Measurements from ENCODE around the gene CRLF2.
"Not testable (repeated sequence)": the region's sequence is repeated elsewhere in the genome, so short reads cannot be mapped to it uniquely, and the experiment has no call there.

Gene CRLF2

DNA sequence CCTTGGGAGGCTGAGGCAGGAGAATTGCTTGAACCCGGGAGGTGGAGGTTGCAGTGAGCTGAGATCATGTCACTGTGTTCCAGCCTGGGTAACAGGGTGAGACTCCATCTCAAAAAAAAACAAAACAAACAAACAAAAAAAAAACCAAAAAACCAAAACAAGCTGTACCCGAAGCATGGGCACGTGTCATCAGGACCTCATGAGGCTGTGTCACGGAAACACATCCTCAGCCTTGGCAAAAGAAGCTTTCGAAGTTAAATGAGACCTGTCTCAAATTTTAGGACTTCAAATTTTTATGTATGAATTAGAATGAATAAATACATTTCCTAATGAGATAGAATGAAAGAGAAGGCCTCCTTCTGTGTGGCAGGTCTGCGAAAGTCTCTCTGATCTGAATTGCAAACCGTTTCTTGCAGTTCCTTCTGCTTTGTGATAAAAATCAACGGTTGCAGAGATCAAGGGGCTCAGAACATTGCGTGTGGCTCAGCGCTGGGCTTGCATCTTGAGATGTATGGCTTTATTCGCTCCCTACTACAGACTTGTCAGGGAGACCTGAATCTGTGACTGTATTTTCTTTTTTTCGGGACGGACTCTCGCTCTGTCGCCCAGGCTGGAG lies 19.5 kb upstream of the CRLF2 start:
- no peaks in the 10 kb centered on the region for H3K36me3 ChIP-seq (ENCODE audit: insufficient read depth, low read length)
- H3K4me2 ChIP-seq (ENCODE audit: low read length): no peak overlapping the region
- H3K4me3 ChIP-seq (ENCODE audit: low read length): no peak overlapping the region
- no peaks in the 10 kb centered on the region for H3K27me3 ChIP-seq (ENCODE audit: control insufficient read depth, insufficient read depth, low read length)
- H3K9me3 ChIP-seq (replicated peaks; ENCODE audit: low read length): no peaks in the 10 kb centered on the region
- no peaks in the 10 kb centered on the region for H3K4me1 ChIP-seq (ENCODE audit: control insufficient read depth, insufficient read depth, low read length)
- H3K9ac ChIP-seq (ENCODE audit: low read depth, low read length): no peak overlapping the region

DNA sequence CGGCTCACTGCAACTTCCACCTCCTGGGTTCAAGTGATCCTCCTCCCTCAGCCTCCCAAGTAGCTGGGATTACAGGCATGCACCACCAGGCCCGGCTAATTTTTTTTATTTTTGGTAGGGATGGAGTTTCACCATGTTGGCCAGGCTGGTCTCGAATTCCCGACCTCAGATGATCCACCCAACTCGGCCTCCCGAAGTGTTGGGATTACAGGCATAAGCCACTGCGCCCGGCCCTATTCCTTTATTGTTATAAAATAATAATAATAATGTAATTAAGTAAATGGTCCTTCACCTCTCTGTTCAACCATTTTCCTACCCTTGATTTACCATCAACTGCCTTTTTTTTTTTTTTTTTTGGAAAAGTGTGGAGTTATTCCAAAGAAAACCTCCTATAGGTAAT lies 15.7 kb upstream of the CRLF2 start:
- not testable (repeated sequence) for H3K4me3 ChIP-seq (ENCODE audit: low read length); H3K4me1 ChIP-seq (ENCODE audit: control insufficient read depth, insufficient read depth, low read length); H3K9ac ChIP-seq (ENCODE audit: low read depth, low read length); H3K9me3 ChIP-seq (replicated peaks; ENCODE audit: low read length); H3K4me2 ChIP-seq (ENCODE audit: low read length); H3K36me3 ChIP-seq (ENCODE audit: insufficient read depth, low read length); H3K27me3 ChIP-seq (ENCODE audit: control insufficient read depth, insufficient read depth, low read length)

DNA sequence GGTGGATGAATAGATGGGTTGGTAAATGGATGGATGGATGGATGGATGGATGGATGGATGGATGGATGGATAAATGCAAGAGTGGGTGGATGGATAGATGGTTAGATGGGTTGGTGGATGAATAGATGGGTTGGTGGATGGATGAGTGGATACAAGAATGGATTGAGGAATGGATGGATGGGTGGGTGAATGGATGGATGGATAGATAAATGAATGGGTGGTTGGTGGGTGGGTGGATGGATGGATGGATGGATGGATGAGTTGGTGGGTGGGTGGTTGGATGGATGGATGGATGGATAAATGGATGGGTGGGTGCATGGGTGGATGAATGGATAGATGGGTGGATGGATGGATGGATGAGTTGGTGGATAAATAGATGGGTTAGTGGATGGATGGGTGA lies 13.8 kb upstream of the CRLF2 start:
- Histone ChIP-seq H3K9me3 (replicated peaks; ENCODE audit: low read length) (peaks cover 9% of the 10 kb centered on the region), H3K9ac (ENCODE audit: low read depth, low read length) (no peak overlapping the region)

DNA sequence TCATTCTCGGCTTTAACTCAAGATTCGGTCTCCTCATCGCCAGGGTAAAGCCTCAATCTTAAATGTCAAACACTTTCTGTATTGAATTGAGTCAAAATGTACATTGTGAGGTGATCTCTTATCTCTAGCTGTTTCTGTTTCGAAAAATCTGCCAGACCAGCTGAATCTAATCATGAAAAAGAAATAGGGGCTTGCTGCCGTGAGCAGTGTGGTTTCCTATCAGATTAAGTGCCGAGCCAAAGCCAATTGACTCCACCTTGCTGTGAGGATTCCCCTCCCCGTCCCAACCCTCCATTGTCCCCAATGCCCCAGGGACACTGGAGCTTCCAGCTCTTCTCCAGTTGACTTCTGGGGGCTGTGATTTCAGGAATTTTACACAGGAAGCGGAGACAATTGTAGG lies 12.5 kb upstream of the CRLF2 start:
- no peak overlapping the region for H3K9ac ChIP-seq (ENCODE audit: low read depth, low read length)
- H3K4me2 ChIP-seq (ENCODE audit: low read length): no peak overlapping the region
- H3K4me1 ChIP-seq (ENCODE audit: control insufficient read depth, insufficient read depth, low read length): no peaks in the 10 kb centered on the region
- no peak overlapping the region for H3K4me3 ChIP-seq (ENCODE audit: low read length)
- H3K36me3 ChIP-seq (ENCODE audit: insufficient read depth, low read length): no peaks in the 10 kb centered on the region
- H3K9me3 ChIP-seq (replicated peaks; ENCODE audit: low read length): peaks cover 9% of the 10 kb centered on the region
- H3K27me3 ChIP-seq (ENCODE audit: control insufficient read depth, insufficient read depth, low read length): no peaks in the 10 kb centered on the region

More for the DNA sequence above, 13.8 kb upstream of the CRLF2 start:
- Histone ChIP-seq H3K4me3 (ENCODE audit: low read length) (no peak overlapping the region), H3K4me2 (ENCODE audit: low read length) (no peak overlapping the region), H3K36me3 (ENCODE audit: insufficient read depth, low read length) (no peaks in the 10 kb centered on the region), H3K27me3 (ENCODE audit: control insufficient read depth, insufficient read depth, low read length) (no peaks in the 10 kb centered on the region), H3K4me1 (ENCODE audit: control insufficient read depth, insufficient read depth, low read length) (no peaks in the 10 kb centered on the region)

GRCh38 chrX:1223242-1223600 lies 10.8 kb upstream of the CRLF2 start:
- Histone ChIP-seq H3K9ac (ENCODE audit: low read depth, low read length) (no peak overlapping the region), H3K27me3 (ENCODE audit: control insufficient read depth, insufficient read depth, low read length) (no peaks in the 10 kb centered on the region), H3K9me3 (replicated peaks; ENCODE audit: low read length) (peaks cover 9% of the 10 kb centered on the region), H3K36me3 (ENCODE audit: insufficient read depth, low read length) (no peaks in the 10 kb centered on the region), H3K4me1 (ENCODE audit: control insufficient read depth, insufficient read depth, low read length) (no peaks in the 10 kb centered on the region), H3K4me2 (ENCODE audit: low read length) (no peak overlapping the region), H3K4me3 (ENCODE audit: low read length) (no peak overlapping the region)

DNA sequence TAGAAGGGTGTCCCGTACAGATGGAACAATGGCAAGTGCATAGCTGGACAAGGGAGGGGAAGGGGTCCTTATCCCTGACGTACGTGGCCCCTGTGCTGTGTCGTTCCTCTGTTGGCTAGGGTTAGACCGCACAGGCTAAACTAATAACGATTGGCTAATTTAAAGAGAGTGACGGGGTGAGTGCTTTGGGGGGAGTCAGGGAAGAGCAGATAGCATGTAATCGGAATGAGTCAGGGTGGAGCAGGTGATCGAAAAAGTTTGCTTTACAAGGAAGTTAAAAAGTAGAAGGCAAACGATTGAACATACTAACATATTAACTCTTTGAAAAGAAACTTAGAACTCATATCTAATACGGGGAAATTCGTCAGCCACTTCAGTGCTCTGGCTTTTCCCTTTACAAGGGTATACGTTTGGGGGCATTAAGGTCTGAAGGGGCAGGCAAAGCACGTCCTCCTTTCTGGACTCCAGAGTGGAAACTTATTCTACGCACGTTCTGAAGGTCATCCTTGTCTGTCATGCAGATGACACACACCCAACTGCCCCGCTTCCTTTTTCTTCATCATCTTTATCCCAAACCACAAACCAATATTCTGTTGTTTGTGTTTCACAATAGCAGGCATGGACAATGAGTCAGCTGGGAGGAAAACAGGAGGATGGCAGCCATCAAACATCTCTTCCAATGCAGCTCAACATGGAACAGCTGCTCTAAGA lies 10.2 kb upstream of the CRLF2 start:
- Histone ChIP-seq H3K4me1 (ENCODE audit: control insufficient read depth, insufficient read depth, low read length) (no peaks in the 10 kb centered on the region), H3K36me3 (ENCODE audit: insufficient read depth, low read length) (no peaks in the 10 kb centered on the region), H3K9ac (ENCODE audit: low read depth, low read length) (no peak overlapping the region), H3K4me2 (ENCODE audit: low read length) (no peak overlapping the region), H3K27me3 (ENCODE audit: control insufficient read depth, insufficient read depth, low read length) (no peaks in the 10 kb centered on the region), H3K4me3 (ENCODE audit: low read length) (no peak overlapping the region), H3K9me3 (replicated peaks; ENCODE audit: low read length) (peaks cover 9% of the 10 kb centered on the region)

- Histone ChIP-seq H3K36me3 (ENCODE audit: insufficient read depth, low read length) (no peaks in the 10 kb centered on the region), H3K4me1 (ENCODE audit: control insufficient read depth, insufficient read depth, low read length) (no peaks in the 10 kb centered on the region), H3K27me3 (ENCODE audit: control insufficient read depth, insufficient read depth, low read length) (no peaks in the 10 kb centered on the region), H3K9me3 (replicated peaks; ENCODE audit: low read length) (peaks cover 9% of the 10 kb centered on the region), H3K4me3 (ENCODE audit: low read length) (no peak overlapping the region), H3K4me2 (ENCODE audit: low read length) (no peak overlapping the region), H3K9ac (ENCODE audit: low read depth, low read length) (no peak overlapping the region)
Observed at GRCh38 chrX:1221296-1221845, 8.9 kb upstream of the CRLF2 start.

GRCh38 chrX:1218286-1218685 lies 5.8 kb upstream of the CRLF2 start:
- H3K9ac ChIP-seq (ENCODE audit: low read depth, low read length): no peak overlapping the region
- no peak overlapping the region for H3K4me2 ChIP-seq (ENCODE audit: low read length)
- no peaks in the 10 kb centered on the region for H3K4me1 ChIP-seq (ENCODE audit: control insufficient read depth, insufficient read depth, low read length)
- H3K9me3 ChIP-seq (replicated peaks; ENCODE audit: low read length): peaks cover 2% of the 10 kb centered on the region
- H3K36me3 ChIP-seq (ENCODE audit: insufficient read depth, low read length): no peaks in the 10 kb centered on the region
- H3K27me3 ChIP-seq (ENCODE audit: control insufficient read depth, insufficient read depth, low read length): no peaks in the 10 kb centered on the region
- H3K4me3 ChIP-seq (ENCODE audit: low read length): no peak overlapping the region

DNA sequence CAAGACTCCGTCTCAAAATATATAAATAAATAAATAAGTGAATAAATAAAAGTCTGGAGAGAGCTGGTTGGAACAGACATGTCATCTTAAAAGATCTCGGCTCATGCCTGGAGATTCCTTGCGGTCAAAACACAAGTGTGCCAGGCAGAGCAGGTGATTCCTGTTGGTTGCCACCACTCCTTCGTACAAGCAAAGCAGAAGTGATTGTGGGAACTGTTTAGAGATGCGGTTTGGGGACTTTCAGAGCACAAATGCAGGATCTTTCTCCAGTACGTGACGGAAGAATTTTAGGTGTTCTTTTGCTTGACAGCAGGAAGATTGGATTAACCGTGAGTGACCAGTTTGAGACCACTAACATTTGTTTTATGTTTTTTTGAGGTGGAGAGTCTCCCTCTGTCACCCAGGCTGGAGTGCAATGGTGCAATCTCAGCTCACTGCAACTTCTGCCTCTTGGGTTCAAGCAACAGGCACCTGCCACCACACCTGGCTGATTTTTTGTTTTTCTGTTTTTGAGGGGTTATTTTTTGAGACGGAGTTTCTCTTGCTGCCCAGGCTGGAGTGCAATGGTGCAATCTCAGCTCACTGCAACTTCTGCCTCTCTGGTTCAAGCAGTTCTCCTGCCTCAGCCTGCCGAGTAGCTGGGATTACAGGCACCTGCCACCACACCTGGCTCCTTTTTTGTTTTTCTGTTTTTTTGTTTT lies 2.8 kb upstream of the CRLF2 start:
- no peak overlapping the region for H3K4me2 ChIP-seq (ENCODE audit: low read length)
- H3K36me3 ChIP-seq (ENCODE audit: insufficient read depth, low read length): no peaks in the 10 kb centered on the region
- no peaks in the 10 kb centered on the region for H3K4me1 ChIP-seq (ENCODE audit: control insufficient read depth, insufficient read depth, low read length)
- H3K9ac ChIP-seq (ENCODE audit: low read depth, low read length): no peak overlapping the region
- H3K4me3 ChIP-seq (ENCODE audit: low read length): no peak overlapping the region
- no peaks in the 10 kb centered on the region for H3K27me3 ChIP-seq (ENCODE audit: control insufficient read depth, insufficient read depth, low read length)
- H3K9me3 ChIP-seq (replicated peaks; ENCODE audit: low read length): no peaks in the 10 kb centered on the region

DNA sequence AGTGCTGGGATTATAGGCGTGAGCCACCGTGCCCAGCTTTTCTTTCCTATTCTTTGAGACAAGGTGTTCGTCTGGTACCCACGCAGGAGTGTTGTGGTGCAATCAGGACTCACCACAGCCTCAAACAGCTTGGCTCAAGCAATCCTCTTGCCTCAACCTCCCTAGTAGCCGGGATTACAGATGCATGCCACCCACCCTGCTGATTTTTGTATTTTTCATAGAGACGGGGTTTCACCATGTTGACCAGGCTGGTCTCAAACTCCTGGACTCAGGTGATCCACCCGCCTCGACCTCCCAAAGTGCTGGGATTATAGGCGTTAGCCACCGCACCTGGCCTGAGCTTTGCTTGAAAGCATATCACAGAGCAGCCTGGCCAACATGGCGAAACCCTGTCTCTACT lies 1.5 kb upstream of the CRLF2 start:
- no peaks in the 10 kb centered on the region for H3K4me1 ChIP-seq (ENCODE audit: control insufficient read depth, insufficient read depth, low read length)
- no peak overlapping the region for H3K9ac ChIP-seq (ENCODE audit: low read depth, low read length)
- H3K9me3 ChIP-seq (replicated peaks; ENCODE audit: low read length): no peaks in the 10 kb centered on the region
- H3K4me2 ChIP-seq (ENCODE audit: low read length): no peak overlapping the region
- H3K36me3 ChIP-seq (ENCODE audit: insufficient read depth, low read length): no peaks in the 10 kb centered on the region
- H3K27me3 ChIP-seq (ENCODE audit: control insufficient read depth, insufficient read depth, low read length): no peaks in the 10 kb centered on the region
- no peak overlapping the region for H3K4me3 ChIP-seq (ENCODE audit: low read length)

- H3K9me3 ChIP-seq (replicated peaks; ENCODE audit: low read length): no peaks in the 10 kb centered on the region
- no peaks in the 10 kb centered on the region for H3K36me3 ChIP-seq (ENCODE audit: insufficient read depth, low read length)
- no peak overlapping the region for H3K9ac ChIP-seq (ENCODE audit: low read depth, low read length)
- no peak overlapping the region for H3K4me2 ChIP-seq (ENCODE audit: low read length)
- no peaks in the 10 kb centered on the region for H3K4me1 ChIP-seq (ENCODE audit: control insufficient read depth, insufficient read depth, low read length)
- no peaks in the 10 kb centered on the region for H3K27me3 ChIP-seq (ENCODE audit: control insufficient read depth, insufficient read depth, low read length)
- no peak overlapping the region for H3K4me3 ChIP-seq (ENCODE audit: low read length)
Observed at GRCh38 chrX:1210844-1211243, 1.6 kb downstream of the CRLF2 start.

All from skeletal muscle satellite cell (primary cell).